ENCODE results near the gene MAGEA2.
"Not testable (repeated sequence)": the region's sequence is repeated elsewhere in the genome, so short reads cannot be mapped to it uniquely, and the experiment has no call there.

MAGEA2 gene

DNA sequence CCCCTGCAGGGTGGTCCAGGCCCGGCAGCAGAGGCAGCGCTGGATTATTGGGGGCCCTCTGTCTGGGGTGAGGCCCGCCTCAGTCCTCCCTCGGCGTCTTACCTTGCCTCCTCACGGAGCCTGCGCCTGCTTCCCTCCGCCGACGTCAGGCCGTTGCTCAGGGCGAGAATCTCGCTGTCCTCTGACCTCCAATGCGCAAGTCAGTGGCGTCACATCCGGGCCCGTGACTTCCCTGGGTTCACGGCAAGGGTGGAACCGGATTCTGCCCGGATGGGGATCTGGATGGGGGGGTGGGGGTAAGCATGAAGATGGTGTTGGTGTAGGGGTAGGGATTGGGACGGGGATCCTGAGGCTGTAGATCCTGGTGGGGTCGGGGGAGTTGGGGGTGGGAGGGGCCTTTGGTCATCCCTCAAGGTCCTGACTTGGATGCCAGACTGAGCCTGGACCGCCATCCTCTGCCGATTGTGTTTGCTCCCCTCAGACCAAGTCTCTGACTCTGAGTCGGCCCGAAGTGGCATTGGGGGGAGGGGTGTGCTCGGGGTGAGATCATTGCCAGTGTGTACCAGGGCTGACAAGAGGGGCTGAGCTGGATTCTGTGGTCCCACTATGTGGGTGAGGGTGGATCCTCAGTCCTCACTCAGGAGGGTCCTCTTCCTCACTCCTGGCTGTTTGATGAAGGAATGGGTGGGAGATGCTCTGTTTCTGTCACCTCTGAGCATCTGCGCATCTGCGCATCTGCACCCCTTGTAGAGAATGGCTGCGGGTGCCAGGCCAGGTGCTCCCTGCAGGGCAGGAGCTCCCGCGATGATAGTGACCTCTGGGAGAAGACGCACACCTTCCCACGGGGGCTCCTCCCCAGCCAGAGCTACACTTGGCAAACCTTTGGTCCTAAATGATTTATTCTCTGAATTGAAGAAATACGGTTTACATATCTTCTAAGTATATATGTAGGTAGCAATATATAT is at the start of gene MAGEA2:
MAGEA2 (minus strand) TSS at position 157 of the 965 bp plus-strand sequence. CDS start 2,479 bp downstream, outside the sequence.
- DNase-seq (ENCODE audit: low read depth): not testable (repeated sequence)

DNA sequence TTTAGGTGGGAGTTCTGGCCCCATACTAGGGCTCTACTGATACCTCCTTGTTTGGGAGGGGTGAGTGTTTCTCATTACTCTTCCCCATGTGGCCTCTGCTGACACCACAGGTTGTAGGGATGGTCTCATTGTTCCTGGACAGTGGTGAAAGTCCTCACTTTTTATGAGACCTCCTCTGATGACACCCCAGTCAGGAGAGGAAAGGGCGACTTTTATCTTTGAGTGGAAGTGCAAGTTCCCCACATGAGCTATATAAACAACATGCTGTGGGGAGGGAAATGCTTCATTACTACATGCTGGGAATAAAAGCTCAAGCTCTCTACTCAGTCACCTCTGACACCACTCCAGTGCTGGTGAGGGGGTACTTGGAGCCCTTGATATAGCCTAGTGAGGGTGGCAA is 45.3 kb upstream of the MAGEA2 start:
- DNase-seq (ENCODE audit: low read depth): no peak

DNA sequence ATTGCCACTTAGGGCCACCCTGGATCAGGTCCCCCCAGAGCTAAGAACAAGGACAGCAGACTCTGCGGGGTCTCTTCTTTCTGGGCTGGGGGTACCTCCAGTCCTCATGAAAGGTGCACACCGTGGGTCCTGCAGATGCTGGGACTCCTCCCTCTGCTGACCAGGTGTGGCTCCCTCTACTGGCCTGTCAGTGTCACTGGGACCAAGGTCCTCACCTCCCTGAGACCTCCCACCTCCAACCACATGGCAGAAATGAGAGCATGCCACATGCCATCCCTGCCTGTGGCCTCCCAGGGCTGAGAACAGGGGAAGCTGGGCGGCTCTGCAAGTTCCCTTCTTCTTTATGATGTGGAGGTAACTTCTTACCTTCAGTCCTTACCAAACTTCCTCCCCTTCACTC is 33.4 kb upstream of the MAGEA2 start:
- not testable (repeated sequence) for DNase-seq (ENCODE audit: low read depth)

GRCh38 chrX:152769549-152770289 is 16.1 kb upstream of the MAGEA2 start, which contains the start of gene MAGEA6:
TSS of gene MAGEA6 (minus strand) at chrX:152769689. CDS start at chrX:152767650, 2,039 bp downstream.
- not testable (repeated sequence) for DNase-seq (ENCODE audit: low read depth)

GRCh38 chrX:152766562-152766961 is 12.9 kb upstream of the MAGEA2 start:
- DNase-seq (ENCODE audit: low read depth): not testable (repeated sequence)

GRCh38 chrX:152761582-152761981 is 7.9 kb upstream of the MAGEA2 start:
- not testable (repeated sequence) for DNase-seq (ENCODE audit: low read depth)

- DNase-seq (ENCODE audit: low read depth): not testable (repeated sequence)
Measured at GRCh38 chrX:152759544-152759943, 5.9 kb upstream of the MAGEA2 start.

DNA sequence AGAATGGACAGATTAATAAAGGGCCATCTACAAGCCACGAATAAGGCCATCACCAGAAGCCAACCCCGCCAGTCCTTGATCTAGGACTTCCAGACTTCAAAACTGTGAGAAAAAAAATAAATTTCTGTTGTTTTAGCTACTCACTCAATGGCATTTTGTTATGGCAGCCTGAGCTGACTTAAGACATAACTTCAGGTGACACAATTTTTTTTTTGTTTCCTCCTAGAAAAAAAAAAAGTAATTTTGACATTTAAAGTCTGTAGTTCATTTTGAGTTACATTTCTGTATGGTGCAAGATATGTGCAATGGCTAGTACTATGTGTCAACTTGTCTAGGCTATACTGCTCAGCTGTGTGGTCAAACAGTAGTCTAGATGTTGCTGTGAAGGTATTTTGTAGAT is 5.3 kb upstream of the MAGEA2 start, which contains the start of gene CSAG3:
CSAG3 (plus strand) TSS at position 301 of the 400 bp plus-strand sequence.
- not testable (repeated sequence) for DNase-seq (ENCODE audit: low read depth)

GRCh38 chrX:152754871-152755270 is 1.2 kb upstream of the MAGEA2 start:
- DNase-seq (ENCODE audit: low read depth): not testable (repeated sequence)

DNA sequence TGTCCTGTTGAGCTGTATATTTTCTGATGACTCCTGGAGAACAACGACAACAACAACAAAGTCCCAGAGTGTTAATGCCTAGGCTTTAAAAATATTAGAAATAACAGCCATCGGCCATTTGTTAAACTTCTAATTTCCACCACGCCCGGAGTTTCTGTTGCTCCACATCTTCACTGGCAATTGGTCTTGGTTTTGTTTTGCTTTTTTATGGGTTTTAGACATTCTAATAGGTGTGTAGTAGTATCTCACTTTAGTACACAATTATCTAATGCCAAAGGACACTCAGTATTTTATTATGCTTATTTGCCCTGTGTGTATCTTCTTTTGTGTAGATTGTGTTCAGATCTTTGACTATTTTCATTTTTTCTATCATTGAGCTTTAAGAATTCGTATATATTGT is 15.1 kb downstream of the MAGEA2 start:
- no peak for DNase-seq (ENCODE audit: low read depth)

DNA sequence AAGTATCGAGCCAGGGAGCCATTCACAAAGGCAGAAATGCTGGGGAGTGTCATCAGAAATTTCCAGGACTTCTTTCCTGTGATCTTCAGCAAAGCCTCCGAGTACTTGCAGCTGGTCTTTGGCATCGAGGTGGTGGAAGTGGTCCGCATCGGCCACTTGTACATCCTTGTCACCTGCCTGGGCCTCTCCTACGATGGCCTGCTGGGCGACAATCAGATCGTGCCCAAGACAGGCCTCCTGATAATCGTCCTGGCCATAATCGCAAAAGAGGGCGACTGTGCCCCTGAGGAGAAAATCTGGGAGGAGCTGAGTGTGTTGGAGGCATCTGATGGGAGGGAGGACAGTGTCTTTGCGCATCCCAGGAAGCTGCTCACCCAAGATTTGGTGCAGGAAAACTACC is 17.1 kb downstream of the MAGEA2 start:
- DNase-seq (ENCODE audit: low read depth): not testable (repeated sequence)

DNA sequence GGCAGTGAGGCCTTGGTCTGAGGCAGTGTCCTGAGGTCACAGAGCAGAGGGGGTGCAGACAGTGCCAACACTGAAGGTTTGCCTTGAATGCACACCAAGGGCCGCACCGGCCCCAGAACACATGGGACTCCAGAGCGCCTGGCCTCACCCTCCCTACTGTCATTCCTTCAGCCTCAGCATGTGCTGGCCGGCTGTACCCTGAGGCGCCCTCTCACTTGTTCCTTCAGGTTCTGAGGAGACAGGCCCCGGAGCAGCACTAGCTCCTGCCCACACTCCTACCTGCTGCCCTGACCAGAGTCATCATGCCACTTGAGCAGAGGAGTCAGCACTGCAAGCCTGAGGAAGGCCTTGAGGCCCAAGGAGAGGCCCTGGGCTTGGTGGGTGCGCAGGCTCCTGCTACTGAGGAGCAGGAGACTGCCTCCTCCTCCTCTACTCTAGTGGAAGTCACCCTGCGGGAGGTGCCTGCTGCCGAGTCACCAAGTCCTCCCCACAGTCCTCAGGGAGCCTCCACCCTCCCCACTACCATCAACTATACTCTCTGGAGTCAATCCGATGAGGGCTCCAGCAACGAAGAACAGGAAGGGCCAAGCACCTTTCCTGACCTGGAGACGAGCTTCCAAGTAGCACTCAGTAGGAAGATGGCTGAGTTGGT is 17.7 kb downstream of the MAGEA2 start:
- DNase-seq (ENCODE audit: low read depth): no peak

- DNase-seq (ENCODE audit: low read depth): no peak
Measured at GRCh38 chrX:152735101-152735500, 18.5 kb downstream of the MAGEA2 start.

DNA sequence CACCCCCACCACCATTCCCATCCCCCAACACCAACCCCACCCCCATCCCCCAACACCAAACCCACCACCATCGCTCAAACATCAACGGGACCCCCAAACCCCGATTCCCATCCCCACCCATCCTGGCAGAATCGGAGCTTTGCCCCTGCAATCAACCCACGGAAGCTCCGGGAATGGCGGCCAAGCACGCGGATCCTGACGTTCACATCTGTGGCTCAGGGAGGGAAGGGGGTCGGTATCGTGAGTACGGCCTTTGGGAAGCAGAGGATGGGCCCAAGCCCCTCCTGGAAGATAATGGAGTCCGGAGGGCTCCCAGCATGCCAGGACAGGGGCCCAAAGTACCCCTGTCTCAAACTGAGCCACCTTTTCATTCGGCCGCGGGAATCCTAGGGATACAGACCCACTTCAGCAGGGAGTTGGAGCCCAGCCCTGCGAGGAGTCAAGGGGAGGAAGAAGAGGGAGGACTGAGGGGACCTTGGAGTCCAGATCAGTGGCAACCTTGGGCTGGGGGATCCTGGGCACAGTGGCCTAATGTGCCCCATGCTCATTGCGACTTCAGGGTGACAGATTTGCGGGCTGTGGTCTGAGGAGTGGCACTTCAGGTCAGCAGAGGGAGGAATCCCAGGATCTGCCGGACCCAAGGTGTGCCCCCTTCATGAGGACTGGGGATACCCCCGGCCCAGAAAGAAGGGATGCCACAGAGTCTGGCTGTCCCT is 19.3 kb downstream of the MAGEA2 start:
- not testable (repeated sequence) for DNase-seq (ENCODE audit: low read depth)

GRCh38 chrX:152733261-152733975 is 20.2 kb downstream of the MAGEA2 start, which contains the start of the genes CSAG1 and MAGEA12:
TSS of gene CSAG1 (minus strand) at chrX:152733721. CDS start at chrX:152732460, 1,261 bp downstream.
TSS of gene MAGEA12 (plus strand) at chrX:152733757. CDS start at chrX:152736162, 2,405 bp downstream.
- no peak for DNase-seq (ENCODE audit: low read depth)

- no peak for DNase-seq (ENCODE audit: low read depth)
Measured at GRCh38 chrX:152725409-152725808, 28.2 kb downstream of the MAGEA2 start.

GRCh38 chrX:152713815-152714787 is 39.5 kb downstream of the MAGEA2 start, which contains the start of gene MAGEA2B:
TSS of gene MAGEA2B (plus strand) at chrX:152714628. CDS start at chrX:152717107, 2,479 bp downstream.
- DNase-seq (ENCODE audit: low read depth): not testable (repeated sequence)

GRCh38 chrX:152713195-152713594 is 40.4 kb downstream of the MAGEA2 start:
- not testable (repeated sequence) for DNase-seq (ENCODE audit: low read depth)

- not testable (repeated sequence) for DNase-seq (ENCODE audit: low read depth)
Measured at GRCh38 chrX:152709173-152709572, 44.5 kb downstream of the MAGEA2 start, which contains the start of gene CSAG2. TSS of gene CSAG2 (minus strand) at chrX:152709273. CDS start at chrX:152709112, 161 bp downstream.

Data from stromal cell of bone marrow (primary cell).